HepG2 (cell line): Measurements from ENCODE around the gene FAM174C. TPM values are rescaled to one million over a fixed set of nuclear protein-coding genes. Genes with fewer than 3 reads are reported as not detected.

Source experiments
- AKNA ChIP-seq: sonication (generic); formaldehyde crosslinking; IDR thresholded peaks from 2 replicates; pipeline ENCODE4 v1.4.0; 2020; ENCODE audit warnings: missing genetic modification reagents, borderline replicate concordance
- ARID2 ChIP-seq: sonication (generic); formaldehyde crosslinking; IDR thresholded peaks from 2 replicates; pipeline ENCODE4 v1.8.1; 2022; ENCODE audit warnings: mild to moderate bottlenecking, missing genetic modification reagents, borderline replicate concordance
- BRD4 ChIP-seq: sonication (generic); formaldehyde crosslinking; IDR thresholded peaks from 2 replicates; pipeline ENCODE4 v1.4.0; 2020; ENCODE audit warnings: missing genetic modification reagents
- FOXM1 ChIP-seq: sonication (generic); formaldehyde crosslinking; IDR thresholded peaks from 2 replicates; pipeline ENCODE4 v1.5.0; 2020; ENCODE audit warnings: missing genetic modification reagents
- ISL2 ChIP-seq: sonication (generic); formaldehyde crosslinking; IDR thresholded peaks from 2 replicates; pipeline ENCODE4 v1.5.0; 2020; ENCODE audit warnings: missing genetic modification reagents
- ISX ChIP-seq: sonication (generic); formaldehyde crosslinking; conservative IDR thresholded peaks from 2 replicates; pipeline ENCODE4 v1.5.0; 2020; ENCODE audit warnings: missing genetic modification reagents
- MAFK ChIP-seq, 2 experiments: IDR thresholded peaks in 1 of 2; conservative IDR thresholded peaks in 1 of 2; 2 replicates each; pipeline ENCODE4 v1.6.1; 2011; ENCODE audit warnings: improper control_type of control experiment in 2 of 2, low read length in 2 of 2
- MEF2D ChIP-seq: sonication (generic); formaldehyde crosslinking; IDR thresholded peaks from 2 replicates; pipeline ENCODE4 v1.5.1; 2020; ENCODE audit warnings: mild to moderate bottlenecking, missing genetic modification reagents
- NFYC ChIP-seq: IDR thresholded peaks from 2 replicates; pipeline ENCODE4 v1.6.1; 2016; ENCODE audit warnings: missing genetic modification reagents, missing compliant biosample characterization
- PHF8 ChIP-seq: sonication (generic); formaldehyde crosslinking; IDR thresholded peaks from 2 replicates; pipeline ENCODE4 v1.5.0; 2020; ENCODE audit warnings: missing genetic modification reagents
- PRMT3 ChIP-seq: sonication (generic); formaldehyde crosslinking; IDR thresholded peaks from 2 replicates; pipeline ENCODE4 v1.8.1; 2022; ENCODE audit warnings: low read depth, mild to moderate bottlenecking, moderate library complexity, missing genetic modification reagents, borderline replicate concordance
- ZNF441 ChIP-seq: sonication (generic); formaldehyde crosslinking; IDR thresholded peaks from 2 replicates; pipeline ENCODE4 v1.7.0; 2021; ENCODE audit warnings: missing genetic modification reagents, borderline replicate concordance
- ZNF562 ChIP-seq: sonication (generic); formaldehyde crosslinking; IDR thresholded peaks from 2 replicates; pipeline ENCODE4 v1.8.0; 2022; ENCODE audit warnings: missing genetic modification reagents, borderline replicate concordance
- ZNF672 ChIP-seq: sonication (generic); formaldehyde crosslinking; IDR thresholded peaks from 2 replicates; pipeline ENCODE4 v1.8.1; 2022; ENCODE audit warnings: missing genetic modification reagents
- ZNF720 ChIP-seq: sonication (generic); formaldehyde crosslinking; IDR thresholded peaks from 2 replicates; pipeline ENCODE4 v1.4.0; 2020; ENCODE audit warnings: missing genetic modification reagents
- polyA plus RNA-seq, 8 experiments: library from polyadenylated mRNA; depleted of rRNA in 3 of 8; stranded (reverse) in 7 of 8; unstranded in 1 of 8; fragments of >200 nt; fragmentation: Illumina TruSeq in 4 of 8; extraction: Trizol in 4 of 8; gene quantifications; 2 replicates each; pipeline versions ENCODE4 v1.2.1 to v1.2.3, GENCODE V29; 2011 to 2016; ENCODE audit warnings: low read depth in 4 of 8, missing spikeins in 1 of 8, mixed read lengths in 1 of 8; ENCODE audit not compliant: insufficient read depth in 1 of 8
- total RNA-seq, 5 experiments: library from RNA; depleted of rRNA; stranded (reverse); fragments of >200 nt; fragmentation: Illumina TruSeq; extraction: Trizol; gene quantifications; 2 replicates each; pipeline ENCODE4 v1.2.3, GENCODE V29; 2016; ENCODE audit warnings: low read depth in 1 of 5
- TF ChIP-seq, protein P1 (sequence below), 2 experiments: fragments of 450-650 bp in 1 of 2; sonication (generic) in 1 of 2; formaldehyde crosslinking; IDR thresholded peaks; 2 replicates each; pipeline versions ENCODE4 v1.5.0 to v1.8.0; 2020 to 2022; ENCODE audit warnings: mild to moderate bottlenecking in 1 of 2, missing genetic modification reagents in 1 of 2
- TF ChIP-seq, protein P2 (sequence below): sonication (generic); formaldehyde crosslinking; IDR thresholded peaks from 2 replicates; pipeline ENCODE4 v1.8.0; 2022; ENCODE audit warnings: missing genetic modification reagents, mild to moderate bottlenecking, borderline replicate concordance
- TF ChIP-seq, protein P3 (sequence below): sonication (generic); formaldehyde crosslinking; IDR thresholded peaks from 2 replicates; pipeline ENCODE4 v1.8.0; 2022; ENCODE audit warnings: mild to moderate bottlenecking, missing genetic modification reagents, moderate library complexity

The FAM174C gene
- total and polyA plus RNA-seq, 2 of the 13 experiments (the other 11 are each of a cell fraction or from before 2014, with no cell fraction given): 19.5 to 31.3 TPM

DNA sequence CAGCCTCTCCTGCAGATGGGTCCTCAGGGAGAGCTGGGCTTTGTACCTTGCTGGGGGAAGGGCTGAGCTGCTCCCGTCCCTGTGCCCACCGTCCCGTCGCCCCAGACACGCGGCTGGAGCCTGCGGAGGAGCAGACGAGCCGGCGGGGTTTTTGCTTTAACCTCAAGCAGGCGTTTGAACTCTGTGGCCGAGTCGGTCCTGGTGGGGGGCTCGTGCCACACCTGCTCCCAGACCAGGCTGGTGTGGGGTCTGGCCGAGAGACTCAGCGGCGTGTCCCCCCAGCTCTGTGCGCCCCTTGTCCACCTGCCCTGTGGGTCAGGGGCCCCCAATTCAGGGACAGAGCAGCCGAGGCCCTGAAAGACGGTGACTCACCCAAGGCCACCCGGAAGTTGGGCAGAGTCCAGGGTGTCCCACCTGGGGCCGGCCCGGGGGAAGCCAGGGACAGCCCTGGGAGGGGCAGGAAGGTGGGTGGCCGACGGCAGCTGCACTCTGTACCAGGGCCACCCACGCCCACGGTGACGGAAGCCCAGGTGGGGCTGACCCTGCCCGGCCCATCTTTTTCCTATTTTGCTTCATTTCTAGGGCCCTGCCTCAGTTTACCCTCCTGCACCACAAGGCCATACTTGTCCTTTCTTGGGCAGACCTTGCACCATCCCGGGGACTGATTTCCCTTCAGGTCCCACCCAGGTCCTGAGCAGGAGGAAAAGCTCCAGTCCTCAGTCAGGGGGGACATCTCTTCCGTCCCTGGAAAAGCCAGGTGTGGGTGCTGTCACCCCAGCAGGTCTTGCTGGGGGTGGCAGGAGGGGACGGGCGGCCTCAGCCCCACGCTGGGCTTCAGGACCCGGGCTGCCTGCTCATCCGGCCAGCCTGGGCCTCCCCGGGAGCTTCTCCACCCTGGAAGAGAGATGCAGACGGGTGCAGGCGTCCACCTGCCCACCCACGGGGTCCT is 15.6 kb downstream of the FAM174C start (continued):
- TF ChIP-seq, protein P1, sequence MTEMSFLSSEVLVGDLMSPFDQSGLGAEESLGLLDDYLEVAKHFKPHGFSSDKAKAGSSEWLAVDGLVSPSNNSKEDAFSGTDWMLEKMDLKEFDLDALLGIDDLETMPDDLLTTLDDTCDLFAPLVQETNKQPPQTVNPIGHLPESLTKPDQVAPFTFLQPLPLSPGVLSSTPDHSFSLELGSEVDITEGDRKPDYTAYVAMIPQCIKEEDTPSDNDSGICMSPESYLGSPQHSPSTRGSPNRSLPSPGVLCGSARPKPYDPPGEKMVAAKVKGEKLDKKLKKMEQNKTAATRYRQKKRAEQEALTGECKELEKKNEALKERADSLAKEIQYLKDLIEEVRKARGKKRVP (CRISPR knock-in tag; IDR thresholded peaks at IDR 0.05): no peak
- TF ChIP-seq BRD4 (CRISPR knock-in tag) (peak; percentile 55), ISX (CRISPR knock-in tag) (no peak), ARID2 (CRISPR knock-in tag) (no peak), ZNF441 (CRISPR knock-in tag) (peak; percentile 51; the same call in 1 of the 2 replicates), PRMT3 (CRISPR knock-in tag) (no peak), MEF2D (peak; percentile 71; the same call in 1 of the 2 replicates), ISL2 (peak; percentile 63; the same call in 1 of the 2 replicates), FOXM1 (CRISPR knock-in tag) (no peak), ZNF672 (CRISPR knock-in tag) (no peak), MAFK (conservative IDR thresholded peaks at IDR 0.05 in 1 of 2, IDR thresholded peaks at IDR 0.05 in 1 of 2; ENCODE audit: low read length in 2 of 2) (no peak), NFYC (CRISPR knock-in tag) (no peak), AKNA (no peak), ZNF562 (CRISPR knock-in tag) (no peak), ZNF720 (CRISPR knock-in tag) (no peak), PHF8 (CRISPR knock-in tag) (peak; percentile 66)
- TF ChIP-seq, protein P2, sequence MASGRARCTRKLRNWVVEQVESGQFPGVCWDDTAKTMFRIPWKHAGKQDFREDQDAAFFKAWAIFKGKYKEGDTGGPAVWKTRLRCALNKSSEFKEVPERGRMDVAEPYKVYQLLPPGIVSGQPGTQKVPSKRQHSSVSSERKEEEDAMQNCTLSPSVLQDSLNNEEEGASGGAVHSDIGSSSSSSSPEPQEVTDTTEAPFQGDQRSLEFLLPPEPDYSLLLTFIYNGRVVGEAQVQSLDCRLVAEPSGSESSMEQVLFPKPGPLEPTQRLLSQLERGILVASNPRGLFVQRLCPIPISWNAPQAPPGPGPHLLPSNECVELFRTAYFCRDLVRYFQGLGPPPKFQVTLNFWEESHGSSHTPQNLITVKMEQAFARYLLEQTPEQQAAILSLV (CRISPR knock-in tag): peak; percentile 96
- TF ChIP-seq, protein P3, sequence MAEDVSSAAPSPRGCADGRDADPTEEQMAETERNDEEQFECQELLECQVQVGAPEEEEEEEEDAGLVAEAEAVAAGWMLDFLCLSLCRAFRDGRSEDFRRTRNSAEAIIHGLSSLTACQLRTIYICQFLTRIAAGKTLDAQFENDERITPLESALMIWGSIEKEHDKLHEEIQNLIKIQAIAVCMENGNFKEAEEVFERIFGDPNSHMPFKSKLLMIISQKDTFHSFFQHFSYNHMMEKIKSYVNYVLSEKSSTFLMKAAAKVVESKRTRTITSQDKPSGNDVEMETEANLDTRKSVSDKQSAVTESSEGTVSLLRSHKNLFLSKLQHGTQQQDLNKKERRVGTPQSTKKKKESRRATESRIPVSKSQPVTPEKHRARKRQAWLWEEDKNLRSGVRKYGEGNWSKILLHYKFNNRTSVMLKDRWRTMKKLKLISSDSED (CRISPR knock-in tag): no peak
